Loucy (cell line): Measurements from ENCODE around the gene HTR5A.

ENCODE experiments used
- H2AFZ ChIP-seq: fragments of 200-600 bp; sonication (generic); 2 replicates; pipeline ENCODE4 v1.6.0; 2016; ENCODE audit warnings: antibody characterized with exemption, mild to moderate bottlenecking, low read length, moderate library complexity
- H3F3A ChIP-seq: fragments of 200-600 bp; 2 replicates; pipeline ENCODE4 v1.6.0; 2016; ENCODE audit warnings: antibody characterized with exemption, low read depth, mild to moderate bottlenecking
- H3K27me3 ChIP-seq: fragments of 200-600 bp; sonication (generic); 2 replicates; pipeline ENCODE4 v1.6.1; 2014; ENCODE audit warnings: low read length, mild to moderate bottlenecking; ENCODE audit not compliant: insufficient read depth, poor library complexity, severe bottlenecking
- H3K36me3 ChIP-seq: fragments of 200-600 bp; sonication (generic); 2 replicates; pipeline ENCODE4 v1.6.1; 2016; ENCODE audit warnings: low read length; ENCODE audit not compliant: insufficient read depth
- H3K4me1 ChIP-seq: fragments of 200-600 bp; sonication (generic); 2 replicates; pipeline ENCODE4 v1.5.1; 2014; ENCODE audit warnings: low read length, mild to moderate bottlenecking; ENCODE audit not compliant: insufficient read depth, poor library complexity, severe bottlenecking
- H3K4me2 ChIP-seq: fragments of 200-600 bp; sonication (generic); 2 replicates; pipeline ENCODE4 v1.6.0; 2014; ENCODE audit warnings: antibody characterized with exemption, low read length, low read depth, mild to moderate bottlenecking; ENCODE audit not compliant: poor library complexity, severe bottlenecking
- H3K4me3 ChIP-seq: fragments of 200-600 bp; sonication (generic); 2 replicates; pipeline ENCODE4 v1.5.1; 2014; ENCODE audit warnings: low read length, mild to moderate bottlenecking, mixed read lengths; ENCODE audit not compliant: poor library complexity, severe bottlenecking
- H3K79me2 ChIP-seq: fragments of 200-600 bp; sonication (generic); 2 replicates; pipeline ENCODE4 v1.6.1; 2014; ENCODE audit warnings: low read length; ENCODE audit not compliant: insufficient read depth
- H3K9ac ChIP-seq: fragments of 200-600 bp; sonication (generic); 2 replicates; pipeline ENCODE4 v1.6.0; 2014; ENCODE audit warnings: mild to moderate bottlenecking, low read depth, low read length, moderate library complexity; ENCODE audit not compliant: poor library complexity, severe bottlenecking
- H3K9me2 ChIP-seq: fragments of 200-600 bp; sonication (generic); replicated peaks from 2 replicates; pipeline ENCODE4 v1.6.1; 2016; ENCODE audit warnings: low read depth, low read length, mixed read lengths
- H3K9me3 ChIP-seq: fragments of 200-600 bp; sonication (generic); 2 replicates; pipeline ENCODE4 v1.6.1; 2014; ENCODE audit warnings: mild to moderate bottlenecking, antibody characterized with exemption, low read length, low read depth; ENCODE audit not compliant: insufficient read depth
- H4K20me1 ChIP-seq: fragments of 200-600 bp; sonication (generic); 2 replicates; pipeline ENCODE4 v1.6.0; 2014; ENCODE audit warnings: antibody characterized with exemption, low read length, mild to moderate bottlenecking; ENCODE audit not compliant: insufficient read depth, poor library complexity, severe bottlenecking
- CTCF ChIP-seq: fragments of 200-600 bp; sonication (generic); conservative IDR thresholded peaks from 2 replicates; pipeline ENCODE4 v1.5.1; 2014; ENCODE audit warnings: mild to moderate bottlenecking, antibody characterized with exemption, low read length
- EZH2phosphoT487 ChIP-seq: fragments of 200-600 bp; IDR thresholded peaks from 2 replicates; pipeline ENCODE4 v1.6.1; 2018; ENCODE audit warnings: antibody characterized with exemption, mild to moderate bottlenecking, moderate library complexity, borderline replicate concordance

Gene HTR5A

GRCh38 chr7:155054761-155055160 lies 15.4 kb upstream of the HTR5A start:
- Histone ChIP-seq H3K79me2 (no peaks in the 10 kb centered on the region), H3K27me3 (no peaks in the 10 kb centered on the region), H3K4me1 (no peaks in the 10 kb centered on the region), H3F3A (no peaks in the 10 kb centered on the region), H2AFZ (no peak overlapping the region), H3K9ac (no peak overlapping the region), H4K20me1 (no peaks in the 10 kb centered on the region), H3K4me3 (no peak overlapping the region), H3K4me2 (no peak overlapping the region), H3K9me2 (no peaks in the 10 kb centered on the region), H3K9me3 (no peaks in the 10 kb centered on the region), H3K36me3 (no peaks in the 10 kb centered on the region)
- TF ChIP-seq CTCF = no peak
- TF ChIP-seq EZH2phosphoT487 = no peak

- Histone ChIP-seq H3K4me3 (no peak overlapping the region), H3K4me1 (no peaks in the 10 kb centered on the region), H3K4me2 (no peak overlapping the region), H3K27me3 (no peaks in the 10 kb centered on the region), H3K36me3 (no peaks in the 10 kb centered on the region), H3K79me2 (no peaks in the 10 kb centered on the region), H3K9me2 (no peaks in the 10 kb centered on the region), H3F3A (no peaks in the 10 kb centered on the region), H3K9ac (no peak overlapping the region), H4K20me1 (no peaks in the 10 kb centered on the region), H2AFZ (no peak overlapping the region), H3K9me3 (no peaks in the 10 kb centered on the region)
- no peak for TF ChIP-seq CTCF
- no peak for TF ChIP-seq EZH2phosphoT487
These were observed 13.0 kb upstream of the HTR5A start for GRCh38 chr7:155057076-155057475.

GRCh38 chr7:155058896-155059295 lies 11.2 kb upstream of the HTR5A start:
- Histone ChIP-seq H3K4me2 (no peak overlapping the region), H3K27me3 (no peaks in the 10 kb centered on the region), H3K9ac (no peak overlapping the region), H4K20me1 (no peaks in the 10 kb centered on the region), H3K9me2 (no peaks in the 10 kb centered on the region), H3K36me3 (no peaks in the 10 kb centered on the region), H3F3A (no peaks in the 10 kb centered on the region), H3K4me3 (no peak overlapping the region), H3K9me3 (no peaks in the 10 kb centered on the region), H3K4me1 (no peaks in the 10 kb centered on the region), H2AFZ (no peak overlapping the region), H3K79me2 (no peaks in the 10 kb centered on the region)
- TF ChIP-seq CTCF = no peak
- TF ChIP-seq EZH2phosphoT487 = no peak
